Cardiac muscle cell (in vitro differentiated cells and primary cell): ENCODE data around the gene SERP2. TPM values are rescaled to one million over a fixed set of nuclear protein-coding genes. Genes with fewer than 3 reads are reported as not detected.
A peak's percentile ranks its signal among the peaks of the same experiment; 100 is the strongest.

Experiments
- DNase-seq, 2 donors: peaks; one replicate each; pipeline versions ENCODE4 v3.0.0 to v3.0.0-alpha.2; 2010 to 2017; ENCODE audit warnings: low read depth in 1 of 2, low spot score in 1 of 2
- H3K27ac ChIP-seq: fragments of 200-600 bp; sonication (generic); 2 replicates; pipeline ENCODE4 v1.5.1; 2016
- H3K27me3 ChIP-seq: fragments of 200-600 bp; sonication (generic); 2 replicates; pipeline ENCODE4 v1.6.0; 2016; ENCODE audit warnings: control low read depth
- H3K36me3 ChIP-seq: fragments of 200-600 bp; sonication (generic); 2 replicates; pipeline ENCODE4 v1.5.1; 2016; ENCODE audit warnings: control low read depth
- H3K4me1 ChIP-seq: fragments of 200-600 bp; sonication (generic); 2 replicates; pipeline ENCODE4 v1.8.1; 2017; ENCODE audit warnings: low read depth, mild to moderate bottlenecking, mixed run types
- H3K4me3 ChIP-seq: fragments of 200-600 bp; sonication (generic); 2 replicates; pipeline ENCODE4 v1.5.1; 2016; ENCODE audit warnings: mild to moderate bottlenecking
- H3K9me3 ChIP-seq: fragments of 200-600 bp; sonication (generic); 2 replicates; pipeline ENCODE4 v1.5.1; 2017; ENCODE audit warnings: low read depth, mild to moderate bottlenecking, control low read depth
- polyA plus RNA-seq: library from polyadenylated mRNA; unstranded; fragments of >200 nt; fragmentation: Nextera tagmentation; extraction: Ambion mirVana; gene quantifications from 2 replicates; pipeline ENCODE4 v1.2.1, GENCODE V29; 2016
- total RNA-seq: library from RNA; depleted of rRNA; stranded (reverse); fragments of >200 nt; gene quantifications from 2 replicates; pipeline ENCODE4 v1.2.3, GENCODE V29; 2016
- TF ChIP-seq, protein P1 (sequence below): IDR thresholded peaks from 2 replicates; pipeline ENCODE4 v1.5.1; 2012; ENCODE audit warnings: low read depth, mild to moderate bottlenecking, low read length

The SERP2 gene
- total and polyA plus RNA-seq, 2 experiments from 2014 or later = 3.5 to 9.0 TPM

- no peak for DNase-seq
- peaks cover 30% of the 10 kb centered on the region for H3K4me1 ChIP-seq
- H3K9me3 ChIP-seq = no peaks in the 10 kb centered on the region
- H3K27me3 ChIP-seq = no peaks in the 10 kb centered on the region
- H3K4me3 ChIP-seq = no peak overlapping the region
- TF ChIP-seq, protein P1, sequence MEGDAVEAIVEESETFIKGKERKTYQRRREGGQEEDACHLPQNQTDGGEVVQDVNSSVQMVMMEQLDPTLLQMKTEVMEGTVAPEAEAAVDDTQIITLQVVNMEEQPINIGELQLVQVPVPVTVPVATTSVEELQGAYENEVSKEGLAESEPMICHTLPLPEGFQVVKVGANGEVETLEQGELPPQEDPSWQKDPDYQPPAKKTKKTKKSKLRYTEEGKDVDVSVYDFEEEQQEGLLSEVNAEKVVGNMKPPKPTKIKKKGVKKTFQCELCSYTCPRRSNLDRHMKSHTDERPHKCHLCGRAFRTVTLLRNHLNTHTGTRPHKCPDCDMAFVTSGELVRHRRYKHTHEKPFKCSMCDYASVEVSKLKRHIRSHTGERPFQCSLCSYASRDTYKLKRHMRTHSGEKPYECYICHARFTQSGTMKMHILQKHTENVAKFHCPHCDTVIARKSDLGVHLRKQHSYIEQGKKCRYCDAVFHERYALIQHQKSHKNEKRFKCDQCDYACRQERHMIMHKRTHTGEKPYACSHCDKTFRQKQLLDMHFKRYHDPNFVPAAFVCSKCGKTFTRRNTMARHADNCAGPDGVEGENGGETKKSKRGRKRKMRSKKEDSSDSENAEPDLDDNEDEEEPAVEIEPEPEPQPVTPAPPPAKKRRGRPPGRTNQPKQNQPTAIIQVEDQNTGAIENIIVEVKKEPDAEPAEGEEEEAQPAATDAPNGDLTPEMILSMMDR = no peak
- H3K27ac ChIP-seq = no peak overlapping the region
- no peaks in the 10 kb centered on the region for H3K36me3 ChIP-seq
Observed at GRCh38 chr13:44365899-44366298, 7.7 kb upstream of the SERP2 start.

DNA sequence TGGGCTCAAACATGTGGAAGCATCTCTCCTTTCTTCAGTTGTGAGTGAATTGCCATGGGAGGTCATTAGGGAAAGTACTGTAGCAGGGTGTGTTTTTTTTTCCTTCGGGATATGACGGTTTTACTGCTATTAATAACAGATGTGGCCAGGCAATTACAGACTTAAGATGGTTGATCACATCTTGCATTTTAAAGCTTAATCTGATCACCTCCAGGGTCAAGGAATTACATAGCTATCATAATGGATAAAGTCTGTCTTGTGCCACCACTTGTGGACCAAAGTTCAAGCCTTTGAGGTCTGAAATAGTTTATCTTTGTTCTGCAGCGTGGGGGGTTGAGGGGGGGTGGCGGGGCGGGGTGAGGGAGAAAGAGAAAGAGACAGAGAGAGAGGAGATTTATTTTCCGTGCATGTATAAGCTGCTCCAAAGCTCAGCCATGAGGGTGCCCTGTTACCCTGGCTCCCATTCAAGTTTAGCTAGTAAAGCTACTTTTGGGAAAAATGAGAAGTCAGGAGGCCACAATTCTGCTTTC is 5.5 kb upstream of the SERP2 start:
- Histone ChIP-seq H3K27me3 (no peaks in the 10 kb centered on the region), H3K9me3 (no peaks in the 10 kb centered on the region), H3K27ac (no peak overlapping the region), H3K4me3 (no peak overlapping the region), H3K36me3 (no peaks in the 10 kb centered on the region), H3K4me1 (peaks cover 30% of the 10 kb centered on the region)
- TF ChIP-seq, protein P1 = no peak
- DNase-seq = peak in 1 of 2 donors; percentile 37

DNA sequence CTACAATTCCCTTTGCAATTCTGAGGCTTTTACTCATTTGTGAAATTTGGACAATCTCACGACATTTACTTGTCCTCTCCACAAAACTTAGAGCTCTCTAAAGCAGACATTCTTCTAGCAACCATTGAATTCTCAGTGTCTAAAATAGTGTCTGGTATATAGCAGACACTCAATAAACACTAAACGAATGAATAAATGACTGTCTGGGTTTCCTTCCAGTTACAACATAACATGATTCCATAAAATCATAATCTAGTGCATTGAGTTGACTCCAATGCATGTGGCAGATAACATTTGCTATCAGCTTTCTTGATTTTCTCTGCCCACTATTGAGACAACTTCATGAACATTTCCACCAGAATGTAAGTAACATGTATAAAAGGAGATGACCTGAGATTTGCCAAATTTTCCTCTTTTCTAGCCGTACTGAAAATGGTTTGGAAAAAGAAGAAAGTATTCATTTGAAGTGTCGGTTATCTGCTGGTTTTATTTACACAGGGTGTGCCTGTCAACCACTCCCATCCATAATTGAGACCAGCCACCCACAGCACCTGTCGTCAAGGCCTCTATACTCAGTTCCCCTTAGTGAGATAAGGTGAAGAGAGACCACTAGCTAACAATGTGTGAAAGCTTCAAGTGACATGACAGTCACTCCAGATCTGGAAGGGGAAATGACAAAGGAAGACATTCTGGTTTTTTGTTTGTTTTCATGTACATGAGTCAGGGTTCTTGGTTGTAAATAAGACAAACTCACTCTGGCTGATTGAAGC is 4.8 kb upstream of the SERP2 start:
- TF ChIP-seq, protein P1 = no peak
- Histone ChIP-seq H3K4me1 (peaks cover 24% of the 10 kb centered on the region), H3K27me3 (no peaks in the 10 kb centered on the region), H3K36me3 (no peaks in the 10 kb centered on the region), H3K27ac (no peak overlapping the region), H3K4me3 (no peak overlapping the region), H3K9me3 (no peaks in the 10 kb centered on the region)
- DNase-seq = no peak

DNA sequence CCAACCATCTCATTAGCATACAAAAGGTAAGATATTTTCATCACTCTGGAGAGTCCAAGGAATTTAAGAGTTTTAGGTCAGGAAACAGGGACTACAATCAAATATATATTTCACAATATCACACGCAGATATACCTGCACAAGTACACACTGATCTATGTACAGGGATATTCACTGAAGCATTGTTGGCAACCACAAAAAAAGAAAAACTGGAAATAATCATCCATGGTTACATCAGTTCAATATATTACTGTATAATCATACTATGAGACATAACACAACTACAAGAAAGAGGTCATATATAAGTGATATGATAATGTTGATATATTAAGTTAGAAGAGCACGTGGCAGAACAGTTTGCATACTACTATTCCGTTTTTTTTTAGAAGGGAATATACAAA is 2.2 kb upstream of the SERP2 start:
- no peaks in the 10 kb centered on the region for H3K27me3 ChIP-seq
- DNase-seq = no peak
- no peaks in the 10 kb centered on the region for H3K9me3 ChIP-seq
- peaks cover 14% of the 10 kb centered on the region for H3K4me1 ChIP-seq
- TF ChIP-seq, protein P1 = no peak
- H3K27ac ChIP-seq = no peak overlapping the region
- H3K4me3 ChIP-seq = no peak overlapping the region
- H3K36me3 ChIP-seq = no peaks in the 10 kb centered on the region

- peak overlapping the region; percentile 41 for H3K4me3 ChIP-seq
- peaks cover 13% of the 10 kb centered on the region for H3K4me1 ChIP-seq
- H3K9me3 ChIP-seq = no peaks in the 10 kb centered on the region
- no peak overlapping the region for H3K27ac ChIP-seq
- no peaks in the 10 kb centered on the region for H3K36me3 ChIP-seq
- TF ChIP-seq, protein P1 = no peak
- H3K27me3 ChIP-seq = no peaks in the 10 kb centered on the region
- no peak for DNase-seq
Observed at GRCh38 chr13:44373247-44373600, 400 bp upstream of the SERP2 start.
